ENCODE data around the gene VAPA.

Gene VAPA

GRCh38 chr18:9876867-9877654 lies 36.8 kb upstream of the VAPA start:
- POLR2A ChIA-PET = interaction anchor here (0.8 kb wide), 1 partner anchor 37 kb away, joined by 3 read pairs; the partner anchor contains the start of gene VAPA
- TF ChIP-seq SUZ12 (IDR thresholded peaks at IDR 0.05) (no peak), FOXK2 (IDR thresholded peaks at IDR 0.05) (no peak), HDGF (IDR thresholded peaks at IDR 0.05; ENCODE audit: borderline replicate concordance) (no peak), LEF1 (IDR thresholded peaks at IDR 0.05; ENCODE audit: borderline replicate concordance) (no peak), CTBP1 (IDR thresholded peaks at IDR 0.05; ENCODE audit: borderline replicate concordance) (no peak)
- CTCF ChIA-PET = interaction anchor here (0.5 to 0.7 kb wide), 2 partner anchors 79 to 1180 kb away, joined by 3 read pairs; no protein-coding TSS in a partner anchor
- no peak for DNase-seq (ENCODE audit: extremely low spot score)

- CTCF ChIA-PET = no interaction called here
- POLR2A ChIA-PET = no interaction called here
- TF ChIP-seq FOXM1 (IDR thresholded peaks at IDR 0.05; ENCODE audit: borderline replicate concordance) (no peak), FOXA1 (IDR thresholded peaks at IDR 0.05) (no peak), HDGF (IDR thresholded peaks at IDR 0.05; ENCODE audit: borderline replicate concordance) (no peak), FOXK2 (IDR thresholded peaks at IDR 0.05) (no peak), PKNOX1 (IDR thresholded peaks at IDR 0.05) (no peak), NFRKB (IDR thresholded peaks at IDR 0.05) (no peak), LEF1 (IDR thresholded peaks at IDR 0.05; ENCODE audit: borderline replicate concordance) (no peak), SUZ12 (IDR thresholded peaks at IDR 0.05) (no peak), CTBP1 (IDR thresholded peaks at IDR 0.05; ENCODE audit: borderline replicate concordance) (no peak), L3MBTL2 (conservative IDR thresholded peaks at IDR 0.05) (no peak), ARNT (IDR thresholded peaks at IDR 0.05) (no peak), SP1 (IDR thresholded peaks at IDR 0.05) (no peak), ELF4 (IDR thresholded peaks at IDR 0.05) (no peak)
- no peak for DNase-seq (ENCODE audit: extremely low spot score)
Observed at GRCh38 chr18:9877655-9878014, 36.2 kb upstream of the VAPA start.

GRCh38 chr18:9878095-9878494 lies 35.7 kb upstream of the VAPA start:
- ChIA-PET CTCF (no interaction called here), POLR2A (no interaction called here)
- TF ChIP-seq TARDBP (IDR thresholded peaks at IDR 0.05) = no peak
- no peak for TF ChIP-seq ELF4 (IDR thresholded peaks at IDR 0.05)
- no peak for TF ChIP-seq SP1 (IDR thresholded peaks at IDR 0.05)
- no peak for TF ChIP-seq ZNF384 (IDR thresholded peaks at IDR 0.05)
- TF ChIP-seq L3MBTL2 (conservative IDR thresholded peaks at IDR 0.05) = no peak
- DNase-seq (ENCODE audit: extremely low spot score) = no peak

GRCh38 chr18:9878783-9879242 lies 35.0 kb upstream of the VAPA start:
- POLR2A ChIA-PET = no interaction called here
- CTCF ChIA-PET = no interaction called here
- no peak for DNase-seq (ENCODE audit: extremely low spot score)
- TF ChIP-seq FOXA1 (IDR thresholded peaks at IDR 0.05) (no peak), L3MBTL2 (conservative IDR thresholded peaks at IDR 0.05) (no peak), SUZ12 (IDR thresholded peaks at IDR 0.05) (no peak), PKNOX1 (IDR thresholded peaks at IDR 0.05) (no peak), FOXM1 (IDR thresholded peaks at IDR 0.05; ENCODE audit: borderline replicate concordance) (no peak), HDGF (IDR thresholded peaks at IDR 0.05; ENCODE audit: borderline replicate concordance) (no peak), BHLHE40 (IDR thresholded peaks at IDR 0.05; ENCODE audit: borderline replicate concordance) (no peak), FOXK2 (IDR thresholded peaks at IDR 0.05) (no peak), CTBP1 (IDR thresholded peaks at IDR 0.05; ENCODE audit: borderline replicate concordance) (no peak), SP1 (IDR thresholded peaks at IDR 0.05) (no peak)

GRCh38 chr18:9884090-9884489 lies 29.7 kb upstream of the VAPA start:
- POLR2A ChIA-PET = no interaction called here
- CTCF ChIA-PET = no interaction called here

More at GRCh38 chr18:9884090-9884489, 29.7 kb upstream of the VAPA start:
- TF ChIP-seq FOXM1 (IDR thresholded peaks at IDR 0.05; ENCODE audit: borderline replicate concordance) = no peak
- TF ChIP-seq FOXK2 (IDR thresholded peaks at IDR 0.05) = no peak
- TF ChIP-seq FOXA1 (IDR thresholded peaks at IDR 0.05) = no peak
- TF ChIP-seq L3MBTL2 (conservative IDR thresholded peaks at IDR 0.05) = no peak
- no peak for TF ChIP-seq ELF4 (IDR thresholded peaks at IDR 0.05)
- no peak for TF ChIP-seq TARDBP (IDR thresholded peaks at IDR 0.05)
- TF ChIP-seq BHLHE40 (IDR thresholded peaks at IDR 0.05; ENCODE audit: borderline replicate concordance) = no peak
- TF ChIP-seq ARNT (IDR thresholded peaks at IDR 0.05) = no peak
- no peak for TF ChIP-seq LEF1 (IDR thresholded peaks at IDR 0.05; ENCODE audit: borderline replicate concordance)
- TF ChIP-seq SUZ12 (IDR thresholded peaks at IDR 0.05) = no peak
- no peak for TF ChIP-seq NFRKB (IDR thresholded peaks at IDR 0.05)
- TF ChIP-seq PKNOX1 (IDR thresholded peaks at IDR 0.05) = no peak
- TF ChIP-seq HDGF (IDR thresholded peaks at IDR 0.05; ENCODE audit: borderline replicate concordance) = no peak
- TF ChIP-seq CTBP1 (IDR thresholded peaks at IDR 0.05; ENCODE audit: borderline replicate concordance) = no peak
- TF ChIP-seq ZNF384 (IDR thresholded peaks at IDR 0.05) = no peak
- TF ChIP-seq SP1 (IDR thresholded peaks at IDR 0.05) = no peak
- DNase-seq (ENCODE audit: extremely low spot score) = no peak

All from HEK293T (cell line).